Pancreas (tissue), 10 donors: ENCODE measurements around the gene ZNF445. TPM values are rescaled to one million over a fixed set of nuclear protein-coding genes. Genes with fewer than 3 reads are reported as not detected.
"Not testable (repeated sequence)": the region's sequence is repeated elsewhere in the genome, so short reads cannot be mapped to it uniquely, and the experiment has no call there.

Experiments used
- ATAC-seq, 4 donors: fragments of 200-7000 bp; cut with Tn5 transposase; one replicate each; pipeline versions ENCODE4 v1.8.0 to v1.9.1; 2020; ENCODE audit warnings: mild to moderate bottlenecking in 4 of 4, moderate library complexity in 4 of 4
- DNase-seq, 6 donors: peaks; one replicate each; pipeline ENCODE4 v3.0.0-alpha.2; 2020
- FAIRE-seq: peaks from 2 replicates; lab custom pipeline; 2012; peaks lifted over from hg19 to GRCh38; lab: Jason Lieb, UNC
- H3K27ac ChIP-seq, 4 donors: fragments of 200-600 bp; sonication (generic); 1 replicate in 3 of 4; 2 replicates in 1 of 4; pipeline versions ENCODE4 v1.5.0 to v1.8.0; 2020
- H3K27me3 ChIP-seq, 4 donors: fragments of 200-600 bp; one replicate each; pipeline ENCODE4 v1.8.0; 2021
- H3K36me3 ChIP-seq, 3 donors: fragments of 200-600 bp; sonication (generic) in 1 of 3; one replicate each; pipeline versions ENCODE4 v1.5.0 to v1.8.0; 2020 to 2021
- H3K4me1 ChIP-seq, 3 donors: fragments of 200-600 bp; one replicate each; pipeline ENCODE4 v1.8.0; 2021
- H3K4me3 ChIP-seq, 4 donors: fragments of 200-600 bp; sonication (generic) in 2 of 4; one replicate each; pipeline versions ENCODE4 v1.5.0 to v1.8.0; 2020 to 2021
- H3K9me3 ChIP-seq, 4 donors: fragments of 200-600 bp; one replicate each; pipeline ENCODE4 v1.8.0; 2021
- CTCF ChIP-seq, 4 donors: fragments of 200-600 bp; sonication (generic) in 3 of 4; IDR thresholded peaks; one replicate each; pipeline versions ENCODE4 v1.5.0 to v1.8.0; 2021; ENCODE audit warnings: antibody characterized with exemption in 4 of 4
- WGBS, 2 donors: extraction: QIAGEN DNeasy Blood & Tissue Kit; methylation state at CpG; one replicate each; pipeline ENCODE4 v1.1.7; 2013; 5-methylcytosine and 5-hydroxymethylcytosine counted together
- intact Hi-C, 3 donors: fragments of 100-400 bp; cut with DNase I; formaldehyde crosslinking; loops; one replicate each; pipeline versions ENCODE4 v1.11.1 to v1.14.2; 2022
- polyA plus RNA-seq, 2 donors: library from polyadenylated mRNA; stranded (reverse); fragments of 200-250 nt; gene quantifications; one replicate each; pipeline ENCODE4 v1.2.3, GENCODE V29; 2013
- total RNA-seq, 6 donors: library from RNA; stranded (reverse); fragmentation: NEBNext Ultra II Directional in 4 of 6; extraction: Animal tissue kit (Norgen Biotek cat#: 25700) in 4 of 6; gene quantifications; one replicate each; pipeline versions ENCODE4 v1.2.1 to v1.2.4, GENCODE V29; 2021 to 2023
- donor health status: healthy with polysubstance abuse.
- donor health status: DM: no; HTN: no; CAD: no; lungs with moderate emphysema.
- donor health status: DM: no; HTN: no; CAD: no.
- donor health status: control.
- donor health status: control.
- donor health status: Bipolar disorder and iron deficiency.
- donor health status: DM: yes; HTN: yes; CAD: no.
- donor health status: DM: no; HTN: no; CAD: no.
- donor health status: DM: no; HTN: no; CAD: no.
- donor health status: DM: yes; HTN: yes; CAD: no.

The ZNF445 gene
- total and polyA plus RNA-seq, 8 donors, result 3.8 to 12.9 (median 7.5) TPM

GRCh38 chr3:44470430-44470829, 7.0 kb downstream of the ZNF445 start:
- DNase-seq (no peak), FAIRE-seq (no peak), ATAC-seq (no peak)
- Histone ChIP-seq H3K9me3 (no peaks in the 10 kb centered on the region), H3K4me3 (no peak overlapping the region), H3K36me3 (peaks cover 0 to 6% (median 0%) of the 10 kb centered on the region in 3 donors), H3K4me1 (peaks cover 0 to 3% (median 0%) of the 10 kb centered on the region in 3 donors), H3K27me3 (no peaks in the 10 kb centered on the region), H3K27ac (no peak overlapping the region)
- intact Hi-C loops, result no loop called here
- no peak for TF ChIP-seq CTCF (IDR thresholded peaks at IDR 0.05)
- 73 to 80% methylated on average over 1 of the region's 1 CpG for WGBS, 2 donors

GRCh38 chr3:44469914-44470313, 7.6 kb downstream of the ZNF445 start:
- no peak for DNase-seq
- Histone ChIP-seq H3K27me3 (no peaks in the 10 kb centered on the region), H3K36me3 (peaks cover 0 to 6% (median 0%) of the 10 kb centered on the region in 3 donors), H3K9me3 (no peaks in the 10 kb centered on the region), H3K27ac (no peak overlapping the region), H3K4me1 (peaks cover 0 to 3% (median 0%) of the 10 kb centered on the region in 3 donors), H3K4me3 (no peak overlapping the region)
- intact Hi-C loops, result no loop called here
- FAIRE-seq, result no peak
- 72 to 77% methylated on average over 5 of the region's 5 CpGs for WGBS, 2 donors
- TF ChIP-seq CTCF (IDR thresholded peaks at IDR 0.05), result no peak
- no peak for ATAC-seq

GRCh38 chr3:44468572-44469520, 8.6 kb downstream of the ZNF445 start:
- ATAC-seq (no peak), DNase-seq (no peak)
- WGBS, 2 donors, result 74 to 80% methylated on average over 10 of the region's 10 CpGs

DNA sequence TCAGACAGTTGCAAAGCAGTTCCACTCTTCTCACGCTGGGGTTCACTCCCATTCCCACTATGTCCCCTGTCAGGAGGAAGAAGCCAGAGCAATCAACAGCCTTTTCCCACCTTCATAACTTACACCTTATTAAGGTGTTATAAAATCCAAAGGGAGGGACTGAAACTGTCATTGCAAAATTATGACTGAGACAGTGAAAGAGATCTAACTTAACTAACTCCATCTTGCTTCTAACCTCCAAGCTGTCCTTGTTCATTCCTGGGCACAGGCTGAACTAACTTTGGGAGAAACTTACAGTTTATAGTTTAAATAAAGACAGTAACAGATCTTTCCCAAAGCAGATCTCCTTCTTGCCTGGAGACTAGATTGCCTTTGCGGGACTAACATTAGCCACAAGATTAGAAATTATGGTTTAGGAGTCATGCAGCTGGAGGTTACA, 9.4 kb downstream of the ZNF445 start:
- ATAC-seq, H3K27ac ChIP-seq, H3K9me3 ChIP-seq, FAIRE-seq, DNase-seq, intact Hi-C loops, H3K27me3 ChIP-seq, H3K36me3 ChIP-seq, H3K4me1 ChIP-seq, H3K4me3 ChIP-seq: not testable (repeated sequence)
- WGBS, 2 donors, result 94 to 96% methylated on average over 2 of the region's 2 CpGs

More at GRCh38 chr3:44468572-44469520, 8.6 kb downstream of the ZNF445 start:
- no peaks in the 10 kb centered on the region for H3K27me3 ChIP-seq
- peaks cover 0 to 6% (median 0%) of the 10 kb centered on the region in 3 donors for H3K36me3 ChIP-seq
- no peaks in the 10 kb centered on the region for H3K9me3 ChIP-seq
- H3K4me3 ChIP-seq, result no peak overlapping the region
- intact Hi-C loops, result no loop called here
- H3K27ac ChIP-seq, result no peak overlapping the region
- peaks cover 0 to 3% (median 0%) of the 10 kb centered on the region in 3 donors for H3K4me1 ChIP-seq
- TF ChIP-seq CTCF (IDR thresholded peaks at IDR 0.05), result no peak
- FAIRE-seq, result no peak

GRCh38 chr3:44467241-44467640, 10.2 kb downstream of the ZNF445 start:
- Histone ChIP-seq H3K27me3 (no peaks in the 10 kb centered on the region), H3K27ac (no peak overlapping the region), H3K4me1 (peaks cover 0 to 3% (median 0%) of the 10 kb centered on the region in 3 donors), H3K36me3 (peaks cover 0 to 6% (median 0%) of the 10 kb centered on the region in 3 donors), H3K9me3 (no peaks in the 10 kb centered on the region), H3K4me3 (no peak overlapping the region)
- no peak for TF ChIP-seq CTCF (IDR thresholded peaks at IDR 0.05)
- ATAC-seq (no peak), FAIRE-seq (no peak), DNase-seq (no peak)
- 15 to 30% methylated on average over 1 of the region's 1 CpG for WGBS, 2 donors
- intact Hi-C loops, result no loop called here

DNA sequence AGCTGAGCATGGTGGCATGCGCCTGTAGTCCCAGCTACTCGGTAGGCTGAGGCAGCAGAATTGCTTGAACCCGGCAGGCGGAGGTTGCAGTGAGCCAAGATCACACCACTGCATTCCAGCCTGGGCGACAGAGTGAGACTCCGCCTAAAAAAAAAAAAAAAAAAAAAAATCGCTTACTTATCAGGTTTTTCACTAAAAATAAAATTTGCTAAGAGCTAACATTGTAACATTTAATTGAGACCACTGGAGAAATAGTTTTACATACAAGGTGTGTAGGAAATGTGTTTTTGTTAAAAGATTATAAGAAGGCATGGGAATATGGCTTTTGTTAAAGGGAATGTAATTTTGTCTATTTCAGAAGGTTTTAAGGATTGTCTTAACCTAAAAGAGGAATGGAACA, 12.6 kb downstream of the ZNF445 start:
- H3K9me3 ChIP-seq, H3K4me3 ChIP-seq, H3K4me1 ChIP-seq, FAIRE-seq, H3K27ac ChIP-seq, H3K27me3 ChIP-seq, ATAC-seq, DNase-seq, H3K36me3 ChIP-seq, intact Hi-C loops: not testable (repeated sequence)
- 96 to 99% methylated on average over 7 of the region's 7 CpGs for WGBS, 2 donors
